ENCODE data around the gene SIGLEC8.
"Not testable (repeated sequence)": the region's sequence is repeated elsewhere in the genome, so short reads cannot be mapped to it uniquely, and the experiment has no call there.

GRCh38 chr19:51463976-51464581 is 5.8 kb upstream of the SIGLEC8 start:
- TF ChIP-seq, protein P1, sequence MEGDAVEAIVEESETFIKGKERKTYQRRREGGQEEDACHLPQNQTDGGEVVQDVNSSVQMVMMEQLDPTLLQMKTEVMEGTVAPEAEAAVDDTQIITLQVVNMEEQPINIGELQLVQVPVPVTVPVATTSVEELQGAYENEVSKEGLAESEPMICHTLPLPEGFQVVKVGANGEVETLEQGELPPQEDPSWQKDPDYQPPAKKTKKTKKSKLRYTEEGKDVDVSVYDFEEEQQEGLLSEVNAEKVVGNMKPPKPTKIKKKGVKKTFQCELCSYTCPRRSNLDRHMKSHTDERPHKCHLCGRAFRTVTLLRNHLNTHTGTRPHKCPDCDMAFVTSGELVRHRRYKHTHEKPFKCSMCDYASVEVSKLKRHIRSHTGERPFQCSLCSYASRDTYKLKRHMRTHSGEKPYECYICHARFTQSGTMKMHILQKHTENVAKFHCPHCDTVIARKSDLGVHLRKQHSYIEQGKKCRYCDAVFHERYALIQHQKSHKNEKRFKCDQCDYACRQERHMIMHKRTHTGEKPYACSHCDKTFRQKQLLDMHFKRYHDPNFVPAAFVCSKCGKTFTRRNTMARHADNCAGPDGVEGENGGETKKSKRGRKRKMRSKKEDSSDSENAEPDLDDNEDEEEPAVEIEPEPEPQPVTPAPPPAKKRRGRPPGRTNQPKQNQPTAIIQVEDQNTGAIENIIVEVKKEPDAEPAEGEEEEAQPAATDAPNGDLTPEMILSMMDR (IDR thresholded peaks at IDR 0.05): not testable (repeated sequence)
- TF ChIP-seq POLR2AphosphoS5 (IDR thresholded peaks at IDR 0.05): not testable (repeated sequence)

Data from transverse colon (tissue), 4 donors.